ENCODE data around the gene ITPR2. TPM values are rescaled to one million over a fixed set of nuclear protein-coding genes. Genes with fewer than 3 reads are reported as not detected.

Gene ITPR2
- total RNA-seq, 1 experiment from 2014 or later: 14.3 TPM

- Mint-ChIP-seq H3K4me3 (ENCODE audit: unreplicated experiment) (no peak overlapping the region), H3K27ac (ENCODE audit: low read depth, unreplicated experiment) (no peak overlapping the region), H3K9me3 (ENCODE audit: unreplicated experiment) (peaks cover 8% of the 10 kb centered on the region), H3K4me1 (ENCODE audit: insufficient read depth, unreplicated experiment) (peaks cover 6% of the 10 kb centered on the region), H3K27me3 (ENCODE audit: insufficient read depth, unreplicated experiment) (no peaks in the 10 kb centered on the region), H3K36me3 (ENCODE audit: insufficient read depth, unreplicated experiment) (no peaks in the 10 kb centered on the region)
- TF ChIP-seq, protein P1, sequence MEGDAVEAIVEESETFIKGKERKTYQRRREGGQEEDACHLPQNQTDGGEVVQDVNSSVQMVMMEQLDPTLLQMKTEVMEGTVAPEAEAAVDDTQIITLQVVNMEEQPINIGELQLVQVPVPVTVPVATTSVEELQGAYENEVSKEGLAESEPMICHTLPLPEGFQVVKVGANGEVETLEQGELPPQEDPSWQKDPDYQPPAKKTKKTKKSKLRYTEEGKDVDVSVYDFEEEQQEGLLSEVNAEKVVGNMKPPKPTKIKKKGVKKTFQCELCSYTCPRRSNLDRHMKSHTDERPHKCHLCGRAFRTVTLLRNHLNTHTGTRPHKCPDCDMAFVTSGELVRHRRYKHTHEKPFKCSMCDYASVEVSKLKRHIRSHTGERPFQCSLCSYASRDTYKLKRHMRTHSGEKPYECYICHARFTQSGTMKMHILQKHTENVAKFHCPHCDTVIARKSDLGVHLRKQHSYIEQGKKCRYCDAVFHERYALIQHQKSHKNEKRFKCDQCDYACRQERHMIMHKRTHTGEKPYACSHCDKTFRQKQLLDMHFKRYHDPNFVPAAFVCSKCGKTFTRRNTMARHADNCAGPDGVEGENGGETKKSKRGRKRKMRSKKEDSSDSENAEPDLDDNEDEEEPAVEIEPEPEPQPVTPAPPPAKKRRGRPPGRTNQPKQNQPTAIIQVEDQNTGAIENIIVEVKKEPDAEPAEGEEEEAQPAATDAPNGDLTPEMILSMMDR (IDR thresholded peaks at IDR 0.05; ENCODE audit: unreplicated experiment): no peak
- ChIA-PET POLR2A (interaction anchor here (1.7 kb wide), 1 partner anchor 11 kb away, joined by 5 read pairs; no protein-coding TSS in a partner anchor), CTCF (interaction anchor here (0.5 kb wide), 1 partner anchor 121 kb away, joined by 4 read pairs; no protein-coding TSS in a partner anchor)
- DNase-seq (ENCODE audit: unreplicated experiment): no peak
- no TSS peak for BruUV-seq (replicated peaks)
- intact Hi-C loops (cut with micrococcal nuclease): no loop called here
Measured at GRCh38 chr12:26773313-26774104, 59.5 kb downstream of the ITPR2 start.

DNA sequence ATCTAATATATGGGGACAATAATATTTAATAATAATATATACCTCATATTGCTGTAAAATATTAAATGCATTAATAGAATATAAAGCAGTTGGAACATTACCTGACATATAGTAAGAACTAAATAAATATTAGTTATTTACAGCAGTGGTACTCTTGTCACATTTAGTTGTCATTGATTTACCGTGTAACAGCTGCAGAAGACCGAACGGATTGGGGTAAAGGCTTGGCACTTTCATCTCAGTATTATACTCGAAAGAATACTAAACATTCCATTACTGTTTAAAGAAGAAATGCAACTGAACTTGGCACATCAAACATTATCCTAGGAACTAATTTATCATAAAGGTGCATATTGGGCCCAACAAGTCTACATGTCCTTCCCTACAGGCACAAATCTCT lies 61.1 kb downstream of the ITPR2 start:
- POLR2A ChIA-PET: interaction anchor here (1.7 kb wide), 1 partner anchor 9 kb away, joined by 5 read pairs; no protein-coding TSS in a partner anchor
- Mint-ChIP-seq H3K9me3 (ENCODE audit: unreplicated experiment) (peaks cover 5% of the 10 kb centered on the region), H3K4me3 (ENCODE audit: unreplicated experiment) (no peak overlapping the region), H3K36me3 (ENCODE audit: insufficient read depth, unreplicated experiment) (no peaks in the 10 kb centered on the region), H3K27me3 (ENCODE audit: insufficient read depth, unreplicated experiment) (no peaks in the 10 kb centered on the region), H3K27ac (ENCODE audit: low read depth, unreplicated experiment) (no peak overlapping the region), H3K4me1 (ENCODE audit: insufficient read depth, unreplicated experiment) (peaks cover 6% of the 10 kb centered on the region)
- intact Hi-C loops (cut with micrococcal nuclease): no loop called here
- DNase-seq (ENCODE audit: unreplicated experiment): no peak
- CTCF ChIA-PET: interaction anchor here (0.6 kb wide), 1 partner anchor 116 kb away, joined by 3 read pairs; no protein-coding TSS in a partner anchor
- BruUV-seq (replicated peaks): no TSS peak
- TF ChIP-seq, protein P1 (IDR thresholded peaks at IDR 0.05; ENCODE audit: unreplicated experiment): no peak

DNA sequence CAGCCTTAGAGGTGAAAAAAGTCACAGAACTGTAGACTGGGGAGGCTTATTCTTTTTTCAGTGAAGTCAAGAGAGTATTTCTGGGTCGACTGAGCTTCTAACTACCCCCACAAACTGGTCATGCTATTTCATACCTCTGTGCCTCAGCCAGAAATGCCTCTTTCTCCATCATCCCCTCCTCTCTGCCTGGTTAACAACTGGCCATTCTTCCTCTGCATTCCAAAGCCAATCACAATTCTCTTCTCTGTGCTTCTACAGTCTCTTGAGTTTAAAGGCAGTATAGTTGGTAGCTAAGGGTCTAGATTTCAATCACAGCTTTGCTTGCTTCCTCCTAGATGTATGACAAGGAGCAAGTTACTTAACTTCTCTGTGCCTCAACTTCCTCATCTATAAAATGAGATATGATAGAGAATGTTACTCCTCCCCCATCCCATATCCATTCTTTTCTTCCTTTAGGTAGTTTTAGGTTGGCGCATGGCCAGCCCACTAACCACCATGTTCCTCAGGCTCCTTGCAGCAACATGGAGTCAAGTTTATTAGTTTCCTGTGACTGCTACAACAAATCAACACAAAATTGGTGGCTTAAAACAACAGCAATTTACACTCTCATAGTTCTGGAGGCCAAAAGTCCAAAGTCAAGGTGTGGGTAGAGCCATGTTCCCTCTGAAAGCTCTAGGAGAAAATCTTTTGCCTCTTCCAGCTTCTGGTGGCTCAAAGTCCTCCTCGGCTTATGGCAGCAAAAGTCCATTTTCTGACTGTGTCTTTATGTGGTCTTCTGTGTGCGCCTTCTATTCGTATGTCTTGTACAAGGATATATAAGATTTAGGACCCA lies 62.5 kb downstream of the ITPR2 start:
- Mint-ChIP-seq H3K9me3 (ENCODE audit: unreplicated experiment) (no peaks in the 10 kb centered on the region), H3K4me3 (ENCODE audit: unreplicated experiment) (no peak overlapping the region), H3K36me3 (ENCODE audit: insufficient read depth, unreplicated experiment) (no peaks in the 10 kb centered on the region), H3K4me1 (ENCODE audit: insufficient read depth, unreplicated experiment) (peaks cover 6% of the 10 kb centered on the region), H3K27ac (ENCODE audit: low read depth, unreplicated experiment) (no peak overlapping the region), H3K27me3 (ENCODE audit: insufficient read depth, unreplicated experiment) (no peaks in the 10 kb centered on the region)
- TF ChIP-seq, protein P1 (IDR thresholded peaks at IDR 0.05; ENCODE audit: unreplicated experiment): no peak
- intact Hi-C loops (cut with micrococcal nuclease): no loop called here
- POLR2A ChIA-PET: interaction anchor here (0.6 to 0.9 kb wide), 2 partner anchors 12 to 16 kb away, joined by 3 to 4 read pairs; no protein-coding TSS in a partner anchor
- no peak for DNase-seq (ENCODE audit: unreplicated experiment)
- CTCF ChIA-PET: no interaction called here
- no TSS peak for BruUV-seq (replicated peaks)

DNA sequence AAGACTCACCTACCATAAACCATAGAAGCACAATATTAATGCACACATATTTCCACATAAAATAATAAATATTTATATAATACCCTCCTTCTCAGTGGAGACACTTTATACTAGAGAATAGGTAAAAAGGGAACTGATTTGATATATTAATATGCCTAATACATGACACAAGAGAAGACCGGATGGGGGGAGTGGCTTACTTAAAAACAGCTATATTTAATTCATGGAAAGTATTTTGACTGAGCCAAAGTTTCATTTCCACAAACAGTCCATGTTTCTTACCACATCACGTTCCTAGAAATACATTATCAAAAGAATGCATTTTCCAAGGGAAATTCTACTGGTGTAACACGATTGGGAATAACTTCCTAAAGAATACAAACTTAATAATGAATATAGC lies 63.4 kb downstream of the ITPR2 start:
- no TSS peak for BruUV-seq (replicated peaks)
- H3K9me3 Mint-ChIP-seq (ENCODE audit: unreplicated experiment): no peaks in the 10 kb centered on the region
- no peaks in the 10 kb centered on the region for H3K27me3 Mint-ChIP-seq (ENCODE audit: insufficient read depth, unreplicated experiment)
- no peaks in the 10 kb centered on the region for H3K36me3 Mint-ChIP-seq (ENCODE audit: insufficient read depth, unreplicated experiment)
- intact Hi-C loops (cut with micrococcal nuclease): no loop called here
- ChIA-PET POLR2A (interaction anchor here (0.9 kb wide), 1 partner anchor 17 kb away, joined by 4 read pairs; no protein-coding TSS in a partner anchor), CTCF (no interaction called here)
- TF ChIP-seq, protein P1 (IDR thresholded peaks at IDR 0.05; ENCODE audit: unreplicated experiment): no peak
- peaks cover 6% of the 10 kb centered on the region for H3K4me1 Mint-ChIP-seq (ENCODE audit: insufficient read depth, unreplicated experiment)
- DNase-seq (ENCODE audit: unreplicated experiment): no peak
- no peak overlapping the region for H3K27ac Mint-ChIP-seq (ENCODE audit: low read depth, unreplicated experiment)
- H3K4me3 Mint-ChIP-seq (ENCODE audit: unreplicated experiment): no peak overlapping the region
